ENCODE results near the gene ADCY9. TPM values are rescaled to one million over a fixed set of nuclear protein-coding genes. Genes with fewer than 3 reads are reported as not detected.
"Not testable (repeated sequence)": the region's sequence is repeated elsewhere in the genome, so short reads cannot be mapped to it uniquely, and the experiment has no call there.

The ADCY9 gene
- total RNA-seq, 1 donor from 2014 or later: 31.9 TPM

DNA sequence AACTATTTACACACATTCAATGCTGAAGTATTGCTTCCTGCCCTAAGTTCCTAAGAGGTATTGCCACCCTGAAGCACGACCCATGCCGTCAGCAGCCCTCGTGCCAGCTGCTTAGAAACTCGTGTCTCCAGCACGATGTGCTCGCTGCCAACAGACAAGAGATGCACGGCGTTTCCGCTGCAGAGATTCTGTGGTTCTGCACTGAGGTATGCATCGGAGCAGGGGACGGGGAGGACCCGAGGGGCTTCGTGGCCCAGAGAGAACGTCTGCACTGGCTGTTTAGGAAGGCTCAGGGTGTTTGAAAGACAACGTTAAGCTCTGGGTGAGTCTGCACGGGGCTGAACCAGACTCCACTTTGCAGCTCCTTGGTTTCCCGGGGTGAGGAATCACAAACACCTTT is 153.0 kb downstream of the ADCY9 start:
- Mint-ChIP-seq H3K9me3 (ENCODE audit: low read depth) (no peaks in the 10 kb centered on the region), H3K27me3 (ENCODE audit: low read depth) (no peaks in the 10 kb centered on the region), H3K4me1 (ENCODE audit: low read depth) (peaks cover 20% of the 10 kb centered on the region), H3K36me3 (ENCODE audit: low read depth) (peaks cover 16% of the 10 kb centered on the region), H3K27ac (ENCODE audit: unreplicated experiment) (no peak overlapping the region), H3K4me3 (ENCODE audit: unreplicated experiment) (no peak overlapping the region)
- TF ChIP-seq, protein P1, sequence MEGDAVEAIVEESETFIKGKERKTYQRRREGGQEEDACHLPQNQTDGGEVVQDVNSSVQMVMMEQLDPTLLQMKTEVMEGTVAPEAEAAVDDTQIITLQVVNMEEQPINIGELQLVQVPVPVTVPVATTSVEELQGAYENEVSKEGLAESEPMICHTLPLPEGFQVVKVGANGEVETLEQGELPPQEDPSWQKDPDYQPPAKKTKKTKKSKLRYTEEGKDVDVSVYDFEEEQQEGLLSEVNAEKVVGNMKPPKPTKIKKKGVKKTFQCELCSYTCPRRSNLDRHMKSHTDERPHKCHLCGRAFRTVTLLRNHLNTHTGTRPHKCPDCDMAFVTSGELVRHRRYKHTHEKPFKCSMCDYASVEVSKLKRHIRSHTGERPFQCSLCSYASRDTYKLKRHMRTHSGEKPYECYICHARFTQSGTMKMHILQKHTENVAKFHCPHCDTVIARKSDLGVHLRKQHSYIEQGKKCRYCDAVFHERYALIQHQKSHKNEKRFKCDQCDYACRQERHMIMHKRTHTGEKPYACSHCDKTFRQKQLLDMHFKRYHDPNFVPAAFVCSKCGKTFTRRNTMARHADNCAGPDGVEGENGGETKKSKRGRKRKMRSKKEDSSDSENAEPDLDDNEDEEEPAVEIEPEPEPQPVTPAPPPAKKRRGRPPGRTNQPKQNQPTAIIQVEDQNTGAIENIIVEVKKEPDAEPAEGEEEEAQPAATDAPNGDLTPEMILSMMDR (IDR thresholded peaks at IDR 0.05): no peak
- no peak for DNase-seq (ENCODE audit: low spot score)

DNA sequence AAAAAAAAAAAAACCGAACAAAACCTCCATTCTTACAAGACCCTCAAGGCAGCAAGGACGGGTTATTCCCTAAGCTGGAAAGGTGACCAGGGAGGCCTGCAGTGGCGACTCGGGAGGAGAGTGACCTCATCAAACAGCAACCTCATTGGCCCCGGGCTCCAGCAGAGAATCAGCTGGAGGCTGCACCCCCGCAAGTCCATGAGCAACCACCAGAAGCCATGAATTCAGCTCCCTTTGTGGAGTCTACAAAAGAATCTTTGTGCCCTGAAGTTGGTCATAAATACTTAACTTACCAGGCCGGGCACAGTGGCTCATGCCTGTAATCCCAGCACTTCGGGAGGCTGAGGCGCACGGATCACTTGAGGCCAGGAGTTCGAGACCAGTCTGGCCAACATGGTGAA is 154.8 kb downstream of the ADCY9 start:
- no peaks in the 10 kb centered on the region for H3K9me3 Mint-ChIP-seq (ENCODE audit: low read depth)
- no peaks in the 10 kb centered on the region for H3K27me3 Mint-ChIP-seq (ENCODE audit: low read depth)
- no peak for DNase-seq (ENCODE audit: low spot score)
- H3K27ac Mint-ChIP-seq (ENCODE audit: unreplicated experiment): no peak overlapping the region
- TF ChIP-seq, protein P1 (IDR thresholded peaks at IDR 0.05): no peak
- H3K4me1 Mint-ChIP-seq (ENCODE audit: low read depth): peaks cover 20% of the 10 kb centered on the region
- H3K36me3 Mint-ChIP-seq (ENCODE audit: low read depth): peaks cover 13% of the 10 kb centered on the region
- peak overlapping the region; percentile 61 for H3K4me3 Mint-ChIP-seq (ENCODE audit: unreplicated experiment)

GRCh38 chr16:3959926-3960590 is 156.2 kb downstream of the ADCY9 start:
- not testable (repeated sequence) for H3K27me3 Mint-ChIP-seq (ENCODE audit: low read depth); DNase-seq (ENCODE audit: low spot score); H3K36me3 Mint-ChIP-seq (ENCODE audit: low read depth); H3K9me3 Mint-ChIP-seq (ENCODE audit: low read depth)
- H3K4me1 Mint-ChIP-seq (ENCODE audit: low read depth): peaks cover 20% of the 10 kb centered on the region
- H3K27ac Mint-ChIP-seq (ENCODE audit: unreplicated experiment): peak overlapping the region; percentile 92
- H3K4me3 Mint-ChIP-seq (ENCODE audit: unreplicated experiment): peak overlapping the region; percentile 61

DNA sequence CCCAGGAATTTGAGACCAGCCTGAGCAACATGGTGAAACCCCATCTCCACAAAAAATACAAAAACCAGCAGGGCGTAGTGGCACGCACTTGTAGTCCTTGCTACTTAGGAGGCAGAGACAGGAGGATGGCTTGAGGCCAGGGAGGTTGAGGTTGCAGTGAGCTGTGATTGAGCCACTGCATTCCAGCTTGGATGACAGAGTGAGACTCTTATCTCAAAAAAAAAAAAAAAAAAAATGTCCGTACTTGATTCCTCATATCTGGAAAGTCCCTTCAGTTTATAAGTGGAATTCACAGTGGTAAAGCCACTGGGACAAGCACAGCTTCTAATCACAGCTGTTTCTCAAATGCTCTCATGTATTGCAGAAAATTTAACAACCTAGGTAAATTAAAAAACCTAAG is 157.1 kb downstream of the ADCY9 start:
- Mint-ChIP-seq H3K27me3 (ENCODE audit: low read depth) (no peaks in the 10 kb centered on the region), H3K4me3 (ENCODE audit: unreplicated experiment) (no peak overlapping the region), H3K27ac (ENCODE audit: unreplicated experiment) (no peak overlapping the region), H3K4me1 (ENCODE audit: low read depth) (peaks cover 29% of the 10 kb centered on the region), H3K9me3 (ENCODE audit: low read depth) (no peaks in the 10 kb centered on the region), H3K36me3 (ENCODE audit: low read depth) (no peaks in the 10 kb centered on the region)
- TF ChIP-seq, protein P1 (IDR thresholded peaks at IDR 0.05): no peak
- DNase-seq (ENCODE audit: low spot score): no peak

DNA sequence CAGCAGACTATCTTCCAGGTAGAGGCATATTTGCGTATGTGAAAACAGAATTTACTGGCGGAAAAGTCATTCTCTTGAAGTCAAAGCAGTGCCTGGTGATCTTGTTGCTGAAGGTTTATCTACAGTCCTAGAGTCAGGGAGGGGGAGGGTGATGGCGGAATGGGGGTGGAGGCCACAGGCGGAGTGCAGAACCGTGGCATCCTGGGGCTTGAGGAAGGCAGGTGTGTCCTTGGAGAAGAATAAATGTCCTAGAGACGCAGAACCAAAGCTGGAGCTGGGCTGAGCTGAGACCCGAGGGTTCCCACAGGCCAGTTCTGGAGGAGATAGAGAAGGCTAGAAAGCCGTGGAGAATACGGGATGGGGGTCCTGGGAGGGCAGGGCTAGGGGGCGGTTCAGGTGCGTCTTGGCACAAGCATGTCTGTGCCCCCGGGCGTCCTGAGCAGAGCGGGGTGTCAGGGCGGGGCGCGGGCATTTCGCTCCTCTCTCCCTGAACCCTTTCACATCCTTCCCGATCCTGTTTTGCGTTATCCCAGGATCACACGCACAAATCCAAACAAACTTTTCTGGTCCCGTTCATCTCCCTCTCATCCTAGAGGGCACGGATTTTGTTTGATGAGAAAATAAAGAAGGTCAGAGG is 158.8 kb downstream of the ADCY9 start:
- peak overlapping the region; percentile 45 for H3K27ac Mint-ChIP-seq (ENCODE audit: unreplicated experiment)
- H3K4me1 Mint-ChIP-seq (ENCODE audit: low read depth): peaks cover 38% of the 10 kb centered on the region
- TF ChIP-seq, protein P1 (IDR thresholded peaks at IDR 0.05): no peak
- no peaks in the 10 kb centered on the region for H3K9me3 Mint-ChIP-seq (ENCODE audit: low read depth)
- DNase-seq (ENCODE audit: low spot score): no peak
- no peaks in the 10 kb centered on the region for H3K36me3 Mint-ChIP-seq (ENCODE audit: low read depth)
- no peaks in the 10 kb centered on the region for H3K27me3 Mint-ChIP-seq (ENCODE audit: low read depth)
- H3K4me3 Mint-ChIP-seq (ENCODE audit: unreplicated experiment): no peak overlapping the region
